ENCODE data around the gene LHPP.

Gene LHPP

DNA sequence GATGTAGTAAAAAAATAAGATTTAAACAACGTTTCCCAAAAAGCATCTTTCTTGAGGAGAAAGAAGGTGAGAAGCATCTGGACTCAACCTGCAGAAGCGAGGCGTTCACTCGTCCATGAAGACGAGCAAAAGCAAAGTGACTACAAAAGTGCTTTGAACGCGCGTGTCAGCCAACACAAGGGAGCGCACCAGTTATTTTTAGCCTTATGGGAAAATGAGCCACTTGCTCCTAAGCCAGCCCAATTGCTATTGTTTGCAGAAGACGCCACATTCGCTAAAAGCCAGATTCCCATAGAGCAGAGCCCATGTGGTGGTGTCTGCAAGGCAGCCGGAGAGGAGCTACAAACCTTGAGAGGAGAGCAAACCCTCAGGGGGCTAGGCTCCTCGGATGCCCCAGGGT is 160.0 kb downstream of the LHPP start:
- DNase-seq (ENCODE audit: low read depth, low spot score) = no peak

DNA sequence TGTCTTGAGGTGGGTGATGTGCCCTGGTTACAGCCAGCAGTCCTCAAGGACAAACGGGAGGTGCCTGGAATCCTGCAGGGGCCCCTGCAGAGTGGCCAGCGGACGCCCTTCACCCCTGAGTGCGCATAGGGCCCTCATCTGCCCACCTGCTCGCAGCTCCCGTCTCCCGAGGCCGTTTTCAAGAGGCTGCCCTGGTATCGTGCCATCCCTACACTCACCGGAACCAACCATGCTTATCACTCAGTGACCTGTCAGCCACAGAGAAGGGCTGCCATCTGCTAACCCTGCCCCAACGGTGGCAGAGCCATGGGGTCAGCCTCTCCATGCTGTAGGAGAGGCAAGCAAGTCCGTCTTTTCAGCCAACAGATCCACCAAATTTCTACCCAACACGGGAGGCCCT is 160.5 kb downstream of the LHPP start:
- no peak for DNase-seq (ENCODE audit: low read depth, low spot score)

GRCh38 chr10:124622866-124623536 is 161.4 kb downstream of the LHPP start:
- no peak for DNase-seq (ENCODE audit: low read depth, low spot score)

DNA sequence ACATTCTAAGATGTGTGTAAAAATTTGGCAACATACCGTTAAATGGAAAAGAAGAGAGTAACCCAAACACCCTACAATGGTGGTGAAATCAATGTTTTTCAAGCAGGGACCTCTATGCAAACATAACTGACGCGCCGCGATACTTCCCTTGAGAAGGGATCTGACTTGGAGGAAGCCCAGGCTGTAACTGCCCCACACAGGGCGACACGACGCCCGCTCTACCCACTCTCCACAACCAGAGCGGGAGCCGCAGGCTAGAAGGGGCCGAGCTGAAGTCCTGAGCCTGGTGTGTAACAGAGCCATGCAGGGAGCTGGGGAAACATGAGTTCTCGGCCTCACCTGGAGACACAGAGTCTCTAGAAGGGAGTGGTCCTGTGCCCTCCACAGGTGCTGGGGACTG is 162.4 kb downstream of the LHPP start:
- no peak for DNase-seq (ENCODE audit: low read depth, low spot score)

GRCh38 chr10:124624466-124624865 is 162.8 kb downstream of the LHPP start:
- DNase-seq (ENCODE audit: low read depth, low spot score) = no peak

DNA sequence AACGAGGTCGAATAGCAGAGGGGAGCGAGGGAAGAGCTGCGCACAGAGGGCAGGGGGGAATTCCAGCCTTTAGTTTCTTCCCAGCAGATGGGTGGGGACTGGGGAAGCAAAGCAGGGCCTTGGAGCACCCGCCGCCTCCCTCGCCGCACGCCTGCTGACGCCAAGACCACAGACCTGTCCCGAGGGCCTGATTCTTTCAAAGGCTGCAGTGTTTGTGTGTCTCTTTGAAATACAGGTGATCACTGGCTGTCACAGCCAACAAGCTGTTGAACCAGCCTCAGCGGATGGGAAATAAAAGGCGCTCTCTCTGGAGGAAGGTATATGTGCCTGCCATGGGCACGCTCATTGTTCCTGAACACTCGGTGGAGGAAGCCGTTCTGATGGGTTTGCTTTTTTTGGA is 163.3 kb downstream of the LHPP start:
- peak; percentile 83 for DNase-seq (ENCODE audit: low read depth, low spot score)

DNA sequence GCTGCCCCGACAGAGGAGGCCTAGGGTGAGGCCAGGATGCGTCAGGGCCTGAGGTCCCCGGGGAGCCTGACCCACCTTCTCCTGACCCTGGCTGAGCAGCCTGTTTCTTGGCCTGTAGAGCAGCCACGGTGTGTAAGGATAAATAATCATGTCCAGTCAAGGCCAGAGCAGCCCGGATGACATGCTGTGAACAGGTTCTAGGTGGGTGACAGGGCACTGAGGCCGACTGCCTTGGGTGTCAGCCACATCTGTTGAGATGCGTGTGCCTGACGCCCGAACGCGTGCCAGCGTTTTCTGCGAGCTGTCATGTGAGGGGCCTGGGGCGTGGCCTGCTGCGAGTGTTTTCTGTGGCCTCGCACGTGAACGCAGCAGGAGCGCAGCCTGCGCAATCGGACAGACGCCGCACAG is 164.2 kb downstream of the LHPP start:
- no peak for DNase-seq (ENCODE audit: low read depth, low spot score)

GRCh38 chr10:124626759-124627380 is 165.2 kb downstream of the LHPP start:
- DNase-seq (ENCODE audit: low read depth, low spot score) = peak; percentile 59

DNA sequence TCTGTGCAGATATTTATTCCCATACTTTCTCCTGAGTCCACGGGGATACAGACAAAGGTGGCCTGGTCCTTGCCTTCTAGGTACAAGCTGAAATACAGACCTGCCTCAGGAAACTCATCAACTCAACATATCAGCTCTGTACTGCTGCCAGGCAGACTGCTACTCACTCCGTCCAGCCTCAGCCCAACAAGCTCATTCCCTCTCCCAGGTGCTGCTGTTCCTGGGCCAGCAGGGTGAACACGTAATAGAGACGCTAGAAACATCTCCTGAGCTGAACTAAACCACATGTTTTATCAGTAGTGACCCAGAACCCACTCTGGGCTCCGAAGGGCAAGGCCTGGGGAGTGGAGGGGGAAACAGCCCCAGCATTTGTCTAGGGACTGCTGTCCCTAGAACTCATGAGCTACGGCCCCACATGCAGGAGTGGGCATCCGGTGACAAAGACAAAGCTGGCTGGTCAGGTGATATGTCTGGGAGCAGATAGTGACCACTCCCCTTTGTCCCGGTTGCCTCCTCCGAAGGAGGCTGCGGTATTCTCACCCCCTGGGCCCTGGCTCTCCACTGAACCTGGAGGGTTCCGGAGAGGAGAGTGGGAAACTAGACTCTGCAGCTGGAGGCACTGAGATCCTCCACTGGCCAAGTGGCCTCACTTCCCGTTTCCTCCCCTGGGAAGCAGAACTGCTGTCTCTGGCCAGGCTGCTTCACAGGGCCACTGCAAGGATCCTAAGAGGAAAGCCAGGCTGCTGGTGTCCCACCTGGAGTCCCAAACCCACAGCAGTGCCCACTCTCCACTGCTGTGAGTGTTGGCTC is 166.4 kb downstream of the LHPP start:
- no peak for DNase-seq (ENCODE audit: low read depth, low spot score)

- no peak for DNase-seq (ENCODE audit: low read depth, low spot score)
Measured at GRCh38 chr10:124628676-124629021, 167.0 kb downstream of the LHPP start.

GRCh38 chr10:124629415-124629814 is 167.8 kb downstream of the LHPP start:
- DNase-seq (ENCODE audit: low read depth, low spot score) = no peak

DNA sequence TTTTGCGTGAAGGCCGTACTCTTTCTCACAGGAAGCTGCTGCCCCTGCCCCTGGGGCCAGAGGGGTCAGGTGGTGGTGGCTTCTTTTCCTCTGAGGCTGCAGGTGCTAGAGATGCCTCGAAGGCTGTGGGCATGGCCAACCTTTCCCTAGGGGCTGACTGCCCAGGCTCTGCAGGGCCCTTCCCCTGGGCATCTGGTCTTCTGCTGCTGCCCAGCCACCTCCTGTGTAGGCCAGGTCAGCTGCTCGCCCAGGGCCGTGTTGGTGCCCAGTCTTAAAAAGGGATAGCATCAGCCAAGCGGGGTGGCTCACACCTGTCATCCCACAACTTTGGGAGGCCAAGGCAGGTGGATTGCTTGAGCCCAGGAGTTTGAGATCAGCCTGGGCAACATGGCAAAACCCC is 168.2 kb downstream of the LHPP start:
- DNase-seq (ENCODE audit: low read depth, low spot score) = no peak

DNA sequence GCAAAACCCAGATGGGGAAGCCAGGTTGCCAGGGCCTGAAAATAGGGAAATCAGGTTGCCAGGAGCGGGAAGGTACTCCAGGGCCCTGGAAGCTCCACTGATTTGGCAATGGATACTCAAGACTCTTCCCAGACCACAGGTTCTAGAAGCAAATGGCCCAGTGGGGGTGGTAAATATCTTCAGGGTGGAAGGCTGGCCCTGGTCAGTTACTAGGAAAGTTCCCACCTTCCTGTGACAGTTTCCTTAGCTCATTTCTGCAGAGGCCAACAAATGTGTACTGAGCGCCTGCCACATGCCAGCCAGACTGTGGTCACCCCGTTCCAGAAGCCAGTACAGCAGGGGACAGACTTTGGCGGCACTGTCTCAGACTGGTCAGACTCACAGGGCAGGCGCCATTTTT is 168.9 kb downstream of the LHPP start:
- no peak for DNase-seq (ENCODE audit: low read depth, low spot score)

GRCh38 chr10:124632064-124632531 is 170.5 kb downstream of the LHPP start:
- DNase-seq (ENCODE audit: low read depth, low spot score) = no peak

DNA sequence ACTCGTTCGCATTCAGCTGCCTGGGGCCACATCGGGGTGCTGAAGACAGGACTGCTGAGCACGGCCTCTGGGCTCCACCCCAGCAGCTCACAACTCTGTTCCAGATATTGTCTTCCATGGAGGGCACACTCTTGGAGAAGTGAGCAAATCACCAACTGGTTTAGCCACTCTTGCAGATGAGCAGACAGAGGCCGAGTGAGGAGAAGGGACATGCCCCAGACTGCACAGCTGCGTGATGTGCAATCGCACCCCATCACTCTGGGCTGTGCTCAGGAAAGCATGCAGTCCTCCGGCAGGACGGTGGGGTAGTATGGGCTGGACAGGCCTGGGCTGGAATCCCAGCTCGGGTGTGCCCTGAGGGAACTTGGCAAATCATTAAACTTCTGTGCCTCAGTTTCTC is 170.9 kb downstream of the LHPP start:
- DNase-seq (ENCODE audit: low read depth, low spot score) = no peak

DNA sequence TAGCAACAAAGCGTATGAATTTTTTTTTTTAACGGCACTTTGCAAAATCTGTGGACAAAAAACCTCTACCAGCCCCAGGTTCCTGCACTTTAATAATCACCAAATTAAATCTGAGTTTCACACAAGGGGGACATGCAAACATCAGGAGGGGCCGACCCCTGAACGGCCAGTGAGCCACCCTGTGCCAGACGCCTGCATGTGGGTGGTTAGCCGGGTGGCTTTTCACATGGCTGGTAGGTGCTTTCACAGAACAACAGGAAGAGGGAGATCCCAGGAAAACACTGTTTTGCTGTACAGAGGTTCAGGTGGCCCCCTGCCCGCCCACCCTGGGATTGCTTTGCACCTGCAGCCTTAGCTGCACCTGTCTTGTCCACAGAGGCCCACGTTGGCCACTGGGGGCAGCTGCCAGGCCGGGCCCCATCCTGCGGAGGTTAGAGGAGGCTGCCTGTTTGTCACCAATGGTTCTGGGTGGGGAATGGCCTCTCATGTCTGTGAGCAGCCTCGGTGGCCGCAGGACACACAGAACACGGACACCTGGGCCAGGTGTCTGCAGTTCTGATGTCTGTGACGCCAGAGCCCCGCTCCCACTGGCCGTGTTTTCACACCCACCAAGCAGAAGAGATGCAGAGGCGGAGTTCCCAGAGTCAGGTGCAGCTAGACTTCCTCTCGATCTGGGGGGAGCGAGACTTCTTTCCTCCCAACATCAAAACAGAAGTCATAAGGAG is 174.8 kb downstream of the LHPP start:
- no peak for DNase-seq (ENCODE audit: low read depth, low spot score)

DNA sequence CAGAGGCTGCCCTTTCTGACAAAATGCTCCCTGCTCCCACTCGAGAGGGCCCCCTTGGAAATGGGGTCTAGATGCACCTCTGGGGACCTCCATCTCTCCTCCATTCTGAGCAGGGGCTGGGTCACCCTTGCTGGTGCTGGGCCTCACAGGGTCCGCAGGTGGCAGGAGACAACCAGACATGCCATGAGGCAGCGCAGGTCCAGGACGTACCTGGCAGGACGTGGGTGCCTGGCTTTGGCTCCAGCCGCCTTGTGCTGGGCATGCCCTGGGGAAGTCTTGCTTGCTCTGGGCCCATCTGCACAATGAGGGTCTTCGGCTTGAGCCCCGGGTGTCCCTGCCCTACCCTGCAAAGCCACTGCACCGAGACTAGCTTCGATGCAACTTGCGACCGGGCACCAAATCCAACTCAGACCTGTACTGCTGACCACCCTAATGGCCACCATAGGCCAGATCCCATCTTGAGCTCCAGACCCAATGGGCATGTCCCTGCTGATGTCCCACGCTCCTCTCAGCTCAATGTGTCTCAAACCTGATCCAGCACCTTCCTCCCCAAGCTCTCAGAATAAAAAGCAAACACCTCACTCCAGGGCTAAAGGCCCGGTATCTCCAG is 175.6 kb downstream of the LHPP start:
- no peak for DNase-seq (ENCODE audit: low read depth, low spot score)

- DNase-seq (ENCODE audit: low read depth, low spot score) = no peak
Measured at GRCh38 chr10:124637746-124638145, 176.1 kb downstream of the LHPP start.

DNA sequence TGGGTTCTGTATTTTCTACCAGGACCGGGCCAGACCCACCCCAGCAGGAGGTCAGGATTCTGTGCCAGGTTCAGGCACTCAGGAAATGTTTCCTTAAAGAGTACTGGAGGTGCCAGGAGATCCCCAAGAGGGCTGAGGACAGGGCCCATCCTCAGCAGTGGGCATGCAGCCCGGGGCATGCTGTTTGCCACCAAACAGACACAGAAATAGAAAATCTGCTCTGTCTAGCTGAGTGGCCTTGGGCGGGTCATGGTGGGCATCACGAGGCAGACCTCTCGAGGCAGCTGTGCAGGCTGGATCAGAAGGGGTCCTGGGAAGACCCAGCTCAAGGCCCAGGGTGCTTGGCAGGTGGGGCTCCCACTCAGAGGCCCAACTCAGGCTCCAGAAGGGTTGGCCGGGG is 177.6 kb downstream of the LHPP start:
- no peak for DNase-seq (ENCODE audit: low read depth, low spot score)

- no peak for DNase-seq (ENCODE audit: low read depth, low spot score)
Measured at GRCh38 chr10:124639646-124640045, 178.0 kb downstream of the LHPP start.

- no peak for DNase-seq (ENCODE audit: low read depth, low spot score)
Measured at GRCh38 chr10:124640056-124640455, 178.4 kb downstream of the LHPP start.
